HepG2 (cell line): Measurements from ENCODE around the gene AKAP7. TPM values are rescaled to one million over a fixed set of nuclear protein-coding genes. Genes with fewer than 3 reads are reported as not detected.

Experiments used
- ATAC-seq: fragments of 200-7000 bp; cut with Tn5 transposase; 3 replicates; pipeline ENCODE4 v1.9.1; 2020; ENCODE audit warnings: mild to moderate bottlenecking, moderate library complexity
- BruUV-seq: library from RNA; stranded (reverse); fragments of 400-500 nt; replicated peaks from 2 replicates; lab custom pipeline; 2021; lab: Mats Ljungman, UMichigan
- CTCF ChIA-PET: fragments of 300-600 bp; formaldehyde crosslinking; extraction: SDS; loops from one replicate; lab custom pipeline; 2021; ENCODE audit warnings: low total read pairs, inconsistent platforms, low intra/inter-chr PET ratio; lab: Yijun Ruan, JAX
- POLR2A ChIA-PET: fragments of 350-600 bp; sonication (Branson Sonifier 250); formaldehyde crosslinking; loops from one replicate; lab custom pipeline; 2020; ENCODE audit warnings: antibody characterized with exemption, inconsistent platforms; lab: Yijun Ruan, JAX
- DNase-seq: peaks from one replicate; pipeline ENCODE4 v3.0.0-alpha.2; 2015; ENCODE audit warnings: low spot score
- FAIRE-seq: peaks from 3 replicates; lab custom pipeline; 2011; peaks lifted over from hg19 to GRCh38; lab: Jason Lieb, UNC
- H2AFZ ChIP-seq: one replicate; pipeline ENCODE4 v1.6.1; 2011; ENCODE audit warnings: low read length, inconsistent platforms
- H3K27ac ChIP-seq: fragments of 300-600 bp; 3 replicates; pipeline ENCODE4 v1.8.0; 2011; ENCODE audit warnings: mixed run types, mild to moderate bottlenecking, mixed read lengths, low read length, inconsistent platforms; ENCODE audit not compliant: insufficient read depth; ENCODE audit errors: extremely low read length
- H3K27me3 ChIP-seq, 2 experiments: fragments of 200-600 bp in 1 of 2; 2 replicates in 1 of 2; 3 replicates in 1 of 2; pipeline versions ENCODE4 v1.6.0 to v1.8.0; 2011; ENCODE audit warnings: low read length in 2 of 2, mild to moderate bottlenecking in 2 of 2, moderate library complexity in 2 of 2, inconsistent platforms in 1 of 2; ENCODE audit not compliant: insufficient read depth in 2 of 2, control insufficient read depth in 1 of 2
- H3K36me3 ChIP-seq, 2 experiments: fragments of 200-600 bp in 1 of 2; replicated peaks in 1 of 2; 2 replicates in 1 of 2; 3 replicates in 1 of 2; pipeline versions ENCODE4 v1.5.1 to v1.8.0; 2011; ENCODE audit warnings: low read length in 2 of 2, inconsistent platforms in 1 of 2; ENCODE audit not compliant: insufficient read depth in 2 of 2, control insufficient read depth in 1 of 2
- H3K4me1 ChIP-seq: 2 replicates; pipeline ENCODE4 v1.5.1; 2012; ENCODE audit warnings: low read length, inconsistent platforms; ENCODE audit not compliant: insufficient read depth
- H3K4me2 ChIP-seq: 2 replicates; pipeline ENCODE4 v1.6.0; 2011; ENCODE audit warnings: low read depth, low read length, inconsistent platforms
- H3K4me3 ChIP-seq, 3 experiments: fragments of 200-600 bp in 1 of 3; sonication (generic), shearing (Covaris generic) in 1 of 3; replicated peaks in 1 of 3; 2 replicates each; pipeline ENCODE4 v1.5.1; 2011 to 2016; ENCODE audit warnings: low read length in 3 of 3, inconsistent platforms in 2 of 3, low read depth in 2 of 3, mild to moderate bottlenecking in 2 of 3, control low read depth in 1 of 3, mixed read lengths in 1 of 3; ENCODE audit not compliant: insufficient read depth in 1 of 3
- H3K79me2 ChIP-seq: one replicate; pipeline ENCODE4 v1.6.1; 2011; ENCODE audit warnings: low read length, inconsistent platforms; ENCODE audit not compliant: insufficient read depth
- H3K9ac ChIP-seq: 2 replicates; pipeline ENCODE4 v1.6.0; 2011; ENCODE audit warnings: mild to moderate bottlenecking, low read depth, low read length, inconsistent platforms; ENCODE audit not compliant: insufficient read depth
- H3K9me3 ChIP-seq: 2 replicates; pipeline ENCODE4 v1.5.1; 2012; ENCODE audit warnings: mild to moderate bottlenecking, low read length
- H4K20me1 ChIP-seq: 2 replicates; pipeline ENCODE4 v1.6.0; 2011; ENCODE audit warnings: inconsistent platforms, mild to moderate bottlenecking, low read length, moderate library complexity; ENCODE audit not compliant: insufficient read depth
- TEF ChIP-seq: sonication (generic); formaldehyde crosslinking; IDR thresholded peaks from 2 replicates; pipeline ENCODE4 v1.5.0; 2020; ENCODE audit warnings: missing genetic modification reagents
- TIGD3 ChIP-seq: sonication (generic); formaldehyde crosslinking; IDR thresholded peaks from 2 replicates; pipeline ENCODE4 v1.5.1; 2020; ENCODE audit warnings: mild to moderate bottlenecking, missing genetic modification reagents, borderline replicate concordance
- ZNF513 ChIP-seq: sonication (generic); formaldehyde crosslinking; conservative IDR thresholded peaks from 2 replicates; pipeline ENCODE4 v1.5.0; 2020; ENCODE audit warnings: missing genetic modification reagents
- ZSCAN9 ChIP-seq: IDR thresholded peaks from 2 replicates; pipeline ENCODE4 v1.6.1; 2016; ENCODE audit warnings: borderline replicate concordance
- WGBS: methylation state at CpG from one replicate; pipeline ENCODE4 v1.1.6; 2017; ENCODE audit warnings: low lambda C conversion rate; 5-methylcytosine and 5-hydroxymethylcytosine counted together
- in situ Hi-C: cut with HindIII; loops from 2 replicates; pipeline ENCODE4 v1.10.0; 2017; ENCODE audit warnings: low pct_unique_long_range_greater_than_20kb; ENCODE audit not compliant: extremely low pct_ligation_motif_present
- intact Hi-C: fragments of 100-400 bp; cut with micrococcal nuclease; formaldehyde crosslinking; loops from one replicate; pipeline ENCODE4 v1.10.0; 2022; ENCODE audit not compliant: unreplicated experiment
- polyA plus RNA-seq, 8 experiments: library from polyadenylated mRNA; depleted of rRNA in 3 of 8; stranded (reverse) in 7 of 8; unstranded in 1 of 8; fragments of >200 nt; fragmentation: Illumina TruSeq in 4 of 8; extraction: Trizol in 4 of 8; gene quantifications; 2 replicates each; pipeline versions ENCODE4 v1.2.1 to v1.2.3, GENCODE V29; 2011 to 2016; ENCODE audit warnings: low read depth in 4 of 8, missing spikeins in 1 of 8, mixed read lengths in 1 of 8; ENCODE audit not compliant: insufficient read depth in 1 of 8
- total RNA-seq, 5 experiments: library from RNA; depleted of rRNA; stranded (reverse); fragments of >200 nt; fragmentation: Illumina TruSeq; extraction: Trizol; gene quantifications; 2 replicates each; pipeline ENCODE4 v1.2.3, GENCODE V29; 2016; ENCODE audit warnings: low read depth in 1 of 5

AKAP7 gene
- total and polyA plus RNA-seq, 2 of the 13 experiments (the other 11 are each of a cell fraction or from before 2014, with no cell fraction given) = 3.6 to 11.7 TPM

GRCh38 chr6:131317516-131317915 lies 182.2 kb downstream of the AKAP7 start (continued):
- TF ChIP-seq ZNF513 = no peak
- TF ChIP-seq, all 625 proteins: peak for 0

GRCh38 chr6:131321589-131321988 lies 186.3 kb downstream of the AKAP7 start:
- FAIRE-seq (no peak), ATAC-seq (no peak), DNase-seq (no peak)
- in situ Hi-C loops = no loop called here
- no peaks in the 10 kb centered on the region for H3K27me3 ChIP-seq
- H2AFZ ChIP-seq = no peak overlapping the region
- no peak overlapping the region for H3K4me2 ChIP-seq
- no peaks in the 10 kb centered on the region for H3K36me3 ChIP-seq
- no peak for TF ChIP-seq TEF (CRISPR knock-in tag)
- TF ChIP-seq TIGD3 (CRISPR knock-in tag) = no peak
- no peak for TF ChIP-seq ZSCAN9 (CRISPR knock-in tag)
- H3K9ac ChIP-seq = no peak overlapping the region
- no peaks in the 10 kb centered on the region for H3K9me3 ChIP-seq
- no peaks in the 10 kb centered on the region for H3K4me1 ChIP-seq
- BruUV-seq = no TSS peak
- ChIA-PET CTCF (no interaction called here), POLR2A (no interaction called here)
- H4K20me1 ChIP-seq = no peaks in the 10 kb centered on the region
- intact Hi-C loops = no loop called here
- WGBS = 27% methylated on average over 1 of the region's 1 CpG
- H3K79me2 ChIP-seq = no peaks in the 10 kb centered on the region
- no peak overlapping the region for H3K27ac ChIP-seq
- no peak overlapping the region for H3K4me3 ChIP-seq
